ENCODE results near the gene KIF3A. TPM values are rescaled to one million over a fixed set of nuclear protein-coding genes. Genes with fewer than 3 reads are reported as not detected.

Gene KIF3A
- total and polyA plus RNA-seq, 9 donors, result 4.2 to 13.0 (median 9.2) TPM

DNA sequence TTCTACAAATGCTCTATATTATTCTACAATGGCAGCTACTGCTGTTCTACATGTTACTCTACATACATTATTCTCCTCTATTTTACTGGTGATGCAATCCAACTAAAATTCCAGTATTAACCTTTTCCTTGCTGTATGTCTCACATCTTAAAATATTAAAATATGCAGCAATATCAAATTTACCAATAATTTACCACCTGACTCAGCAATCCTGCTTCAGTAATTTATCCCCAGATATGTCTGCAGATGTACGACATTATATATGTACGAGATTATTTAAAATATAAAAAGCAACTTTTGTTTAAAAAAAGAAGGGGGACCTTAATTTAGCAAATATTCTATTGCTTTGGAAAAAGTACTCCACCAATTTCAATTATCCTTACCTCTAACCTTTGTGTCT is 11.6 kb downstream of the KIF3A start:
- Histone ChIP-seq H3K4me3 (no peak overlapping the region), H3K27me3 (no peaks in the 10 kb centered on the region), H3K36me3 (no peaks in the 10 kb centered on the region), H3K27ac (no peak overlapping the region), H3K9me3 (no peaks in the 10 kb centered on the region), H3K4me1 (ENCODE audit: insufficient read depth) (no peaks in the 10 kb centered on the region)
- WGBS, 3 donors, result 95 to 97% (median 96%) methylated on average over 2 of the region's 2 CpGs
- intact Hi-C loops (cut with DNase I), result no loop called here
- no peak for DNase-seq
- TF ChIP-seq POLR2A (IDR thresholded peaks at IDR 0.05) (no peak), EP300 (IDR thresholded peaks at IDR 0.05) (no peak), CTCF (IDR thresholded peaks at IDR 0.05) (no peak)

- DNase-seq, result no peak
- Histone ChIP-seq H3K27me3 (no peaks in the 10 kb centered on the region), H3K27ac (no peak overlapping the region), H3K9me3 (no peaks in the 10 kb centered on the region), H3K4me1 (ENCODE audit: insufficient read depth) (peaks cover 4% of the 10 kb centered on the region), H3K36me3 (no peaks in the 10 kb centered on the region), H3K4me3 (no peak overlapping the region)
- WGBS, 3 donors, result 90 to 95% (median 93%) methylated on average over 5 of the region's 5 CpGs
- intact Hi-C loops (cut with DNase I), result loop anchor here in 1 of 4 donors (10.0 kb wide), 1 partner anchor 334 kb away; no protein-coding TSS in a partner anchor
- TF ChIP-seq POLR2A (IDR thresholded peaks at IDR 0.05), result no peak
These were observed 18.6 kb downstream of the KIF3A start for GRCh38 chr5:132718544-132719312.

GRCh38 chr5:132714456-132715307 is 22.7 kb downstream of the KIF3A start:
- Histone ChIP-seq H3K36me3 (no peaks in the 10 kb centered on the region), H3K27me3 (no peaks in the 10 kb centered on the region), H3K4me1 (ENCODE audit: insufficient read depth) (peaks cover 4% of the 10 kb centered on the region), H3K4me3 (no peak overlapping the region), H3K27ac (no peak overlapping the region), H3K9me3 (no peaks in the 10 kb centered on the region)
- intact Hi-C loops (cut with DNase I), result loop anchor here in 1 of 4 donors (10.0 kb wide), 1 partner anchor 330 kb away; no protein-coding TSS in a partner anchor
- no peak for DNase-seq
- TF ChIP-seq EP300 (IDR thresholded peaks at IDR 0.05) (no peak), CTCF (IDR thresholded peaks at IDR 0.05) (no peak), POLR2A (IDR thresholded peaks at IDR 0.05) (no peak)
- WGBS, 3 donors, result 43 to 60% (median 50%) methylated on average over 11 of the region's 11 CpGs

GRCh38 chr5:132708645-132709044 is 28.7 kb downstream of the KIF3A start:
- no peaks in the 10 kb centered on the region for H3K9me3 ChIP-seq
- no peak for DNase-seq
- no peaks in the 10 kb centered on the region for H3K4me1 ChIP-seq (ENCODE audit: insufficient read depth)
- no peak overlapping the region for H3K27ac ChIP-seq
- no peaks in the 10 kb centered on the region for H3K27me3 ChIP-seq
- intact Hi-C loops (cut with DNase I), result no loop called here
- H3K36me3 ChIP-seq, result no peaks in the 10 kb centered on the region
- H3K4me3 ChIP-seq, result no peak overlapping the region
- TF ChIP-seq POLR2A (IDR thresholded peaks at IDR 0.05), result no peak
- TF ChIP-seq EP300 (IDR thresholded peaks at IDR 0.05), result no peak
- no peak for TF ChIP-seq CTCF (IDR thresholded peaks at IDR 0.05)

Measured in ovary (tissue), 9 donors.